ENCODE results near the gene PFDN4.

DNA sequence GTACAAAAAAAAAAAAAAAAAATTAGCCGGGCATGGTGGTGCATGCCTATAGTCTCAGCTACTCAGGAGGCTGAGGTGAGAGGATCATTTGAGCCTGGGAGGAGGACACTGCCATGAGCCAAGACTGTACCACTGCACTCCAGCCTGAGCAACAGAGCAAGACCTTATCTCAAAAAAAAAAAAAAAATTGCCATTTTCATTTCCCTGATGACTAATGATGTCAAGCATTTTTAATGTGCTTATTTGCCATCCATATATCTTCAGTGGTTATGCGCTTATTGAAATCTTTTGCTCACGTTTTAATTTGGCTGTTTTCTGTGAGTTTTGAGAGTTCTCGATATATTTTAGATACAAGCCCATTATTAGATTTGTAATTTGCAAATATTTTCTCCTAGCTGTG is 46.7 kb downstream of the PFDN4 start:
- TF ChIP-seq GLI4 (tag by site-specific recombination; IDR thresholded peaks at IDR 0.05), result no peak
- no peak for TF ChIP-seq SCRT2 (tag by site-specific recombination; IDR thresholded peaks at IDR 0.05)
- TF ChIP-seq ZNF654 (tag by site-specific recombination; IDR thresholded peaks at IDR 0.05; ENCODE audit: low read depth), result no peak

Data from HEK293 (cell line).